H1 (cell line): Measurements from ENCODE around the gene SLC37A1. TPM values are rescaled to one million over a fixed set of nuclear protein-coding genes. Genes with fewer than 3 reads are reported as not detected.

Source experiments
- E2F6 ChIP-seq: IDR thresholded peaks from 2 replicates; pipeline ENCODE4 v1.6.1; 2012; ENCODE audit warnings: inconsistent platforms
- MAFK ChIP-seq: IDR thresholded peaks from 2 replicates; pipeline ENCODE4 v1.6.1; 2012; ENCODE audit warnings: low read depth, mild to moderate bottlenecking, improper control_type of control experiment, low read length
- SIN3A ChIP-seq, 2 experiments: IDR thresholded peaks in 1 of 2; conservative IDR thresholded peaks in 1 of 2; 2 replicates each; pipeline ENCODE4 v1.6.1; 2011 to 2012; ENCODE audit warnings: low read length in 2 of 2, improper control_type of control experiment in 1 of 2, low read depth in 1 of 2, mild to moderate bottlenecking in 1 of 2
- polyA plus RNA-seq, 7 experiments: library from polyadenylated mRNA; depleted of rRNA in 3 of 7; stranded (reverse) in 5 of 7; unstranded in 2 of 7; fragments of >200 nt in 5 of 7; fragments of 200-250 nt in 2 of 7; gene quantifications; 1 replicate in 5 of 7; 2 replicates in 1 of 7; 4 replicates in 1 of 7; pipeline versions ENCODE4 v1.2.1 to v1.2.3, GENCODE V29; 2011 to 2013; ENCODE audit warnings: missing spikeins in 2 of 7, mixed read lengths in 2 of 7
- total RNA-seq: library from RNA; stranded (reverse); fragmentation: NEBNext Ultra II Directional; extraction: Animal tissue kit (Norgen Biotek cat#: 25700); gene quantifications from 2 replicates; pipeline ENCODE4 v1.2.1, GENCODE V29; 2021

SLC37A1 gene
- total and polyA plus RNA-seq, 2 of the 8 experiments (the other 6 are each of a cell fraction or from before 2014, with no cell fraction given) = 15.6 to 30.9 TPM

GRCh38 chr21:42612390-42612789, 98.7 kb downstream of the SLC37A1 start (continued):
- TF ChIP-seq MAFK (no peak), SIN3A (conservative IDR thresholded peaks at IDR 0.05 in 1 of 2, IDR thresholded peaks at IDR 0.05 in 1 of 2; ENCODE audit: low read depth in 1 of 2, low read length in 2 of 2) (no peak), E2F6 (no peak)
